Adipocyte (in vitro differentiated cells): ENCODE results near the gene CAPN8.

Experiments
- DNase-seq: peaks from one replicate; pipeline ENCODE4 v3.0.0-alpha.2; 2015; ENCODE audit warnings: low read depth
- H3K27me3 ChIP-seq: replicated peaks from 2 replicates; pipeline ENCODE4 v1.7.0; 2013; ENCODE audit warnings: mild to moderate bottlenecking, low read length, moderate library complexity; ENCODE audit not compliant: control insufficient read depth, insufficient read depth
- H3K36me3 ChIP-seq: 2 replicates; pipeline ENCODE4 v1.7.0; 2013; ENCODE audit warnings: low read length, mild to moderate bottlenecking, moderate library complexity; ENCODE audit not compliant: control insufficient read depth, insufficient read depth, severe bottlenecking
- H3K4me1 ChIP-seq: 2 replicates; pipeline ENCODE4 v1.7.0; 2013; ENCODE audit warnings: mild to moderate bottlenecking, low read length, moderate library complexity; ENCODE audit not compliant: control insufficient read depth, insufficient read depth
- H3K4me3 ChIP-seq: 2 replicates; pipeline ENCODE4 v1.7.0; 2013; ENCODE audit warnings: mild to moderate bottlenecking, low read length, moderate library complexity
- H3K9ac ChIP-seq: 2 replicates; pipeline ENCODE4 v1.7.0; 2013; ENCODE audit warnings: mild to moderate bottlenecking, low read length, moderate library complexity
- H3K9me3 ChIP-seq: 2 replicates; pipeline ENCODE4 v1.7.0; 2013; ENCODE audit warnings: mild to moderate bottlenecking, low read length, moderate library complexity; ENCODE audit not compliant: control insufficient read depth

CAPN8 gene

DNA sequence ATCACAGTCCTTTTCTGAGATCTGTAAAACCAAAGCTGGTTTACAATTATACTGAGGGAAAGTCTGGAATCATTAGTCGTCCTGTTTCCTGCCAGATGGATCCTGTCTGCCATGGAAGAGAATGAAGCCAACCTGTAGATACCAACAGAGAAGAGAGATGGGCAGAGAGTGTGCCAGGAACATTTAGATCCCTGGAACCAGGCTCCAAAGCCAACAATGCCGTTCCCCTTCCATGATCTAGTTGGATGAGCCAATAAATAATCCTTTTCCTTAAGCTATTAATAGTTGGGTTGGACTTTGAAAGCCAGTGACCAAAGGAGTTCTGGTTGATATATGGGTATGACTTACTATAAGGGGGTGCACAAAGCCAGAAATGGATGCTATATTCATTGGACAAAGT is 15.0 kb downstream of the CAPN8 start:
- no peak for DNase-seq

DNA sequence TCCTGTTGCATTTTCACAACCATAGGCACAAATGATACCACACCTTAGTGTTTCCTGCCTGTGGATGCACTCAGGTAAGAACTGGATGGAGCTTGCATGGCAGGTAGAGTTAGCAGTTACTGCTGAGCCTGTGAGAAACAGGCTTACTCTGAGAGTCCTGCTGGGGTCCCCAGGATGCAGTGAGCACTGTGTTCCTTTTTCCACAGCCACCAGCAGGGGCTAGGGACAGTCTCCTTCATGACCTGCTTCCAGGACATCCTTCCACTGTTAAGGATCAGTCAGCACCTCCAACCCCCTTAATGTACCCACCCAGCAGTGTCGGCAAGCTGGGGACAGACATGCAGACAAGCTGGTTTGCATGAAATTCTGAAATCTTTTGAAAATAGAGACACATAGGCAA is 16.3 kb downstream of the CAPN8 start:
- H3K9me3 ChIP-seq: peaks cover 4% of the 10 kb centered on the region
- H3K4me1 ChIP-seq: no peaks in the 10 kb centered on the region
- DNase-seq: no peak
- no peak overlapping the region for H3K4me3 ChIP-seq
- no peaks in the 10 kb centered on the region for H3K36me3 ChIP-seq
- no peak overlapping the region for H3K9ac ChIP-seq
- peaks cover 48% of the 10 kb centered on the region for H3K27me3 ChIP-seq

More for the DNA sequence above, 15.0 kb downstream of the CAPN8 start:
- H3K4me3 ChIP-seq: no peak overlapping the region
- H3K4me1 ChIP-seq: no peaks in the 10 kb centered on the region
- no peaks in the 10 kb centered on the region for H3K36me3 ChIP-seq
- peaks cover 46% of the 10 kb centered on the region for H3K27me3 ChIP-seq
- H3K9ac ChIP-seq: no peak overlapping the region
- peaks cover 4% of the 10 kb centered on the region for H3K9me3 ChIP-seq

DNA sequence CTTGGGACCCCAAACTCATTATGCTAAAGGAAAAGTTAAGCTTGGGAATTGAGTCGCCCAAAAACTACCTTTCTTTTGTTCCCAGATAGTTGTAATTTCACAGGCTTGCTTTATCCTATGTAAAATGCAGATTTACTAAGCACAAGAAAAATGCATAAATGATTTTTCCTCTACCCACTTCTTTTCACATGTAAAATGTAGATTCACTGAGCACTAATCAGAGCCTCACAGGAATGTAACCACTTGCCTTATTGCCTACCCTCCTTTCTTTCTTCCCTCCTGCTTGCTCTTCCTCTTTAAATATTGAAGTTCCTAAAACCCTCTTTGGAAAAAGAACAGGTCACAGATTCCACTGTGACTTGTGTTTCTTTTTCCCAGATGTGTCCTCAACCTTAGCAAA is 18.3 kb downstream of the CAPN8 start:
- Histone ChIP-seq H3K27me3 (peaks cover 65% of the 10 kb centered on the region), H3K36me3 (no peaks in the 10 kb centered on the region), H3K9ac (no peak overlapping the region), H3K4me3 (no peak overlapping the region), H3K9me3 (peaks cover 4% of the 10 kb centered on the region), H3K4me1 (no peaks in the 10 kb centered on the region)
- no peak for DNase-seq

DNA sequence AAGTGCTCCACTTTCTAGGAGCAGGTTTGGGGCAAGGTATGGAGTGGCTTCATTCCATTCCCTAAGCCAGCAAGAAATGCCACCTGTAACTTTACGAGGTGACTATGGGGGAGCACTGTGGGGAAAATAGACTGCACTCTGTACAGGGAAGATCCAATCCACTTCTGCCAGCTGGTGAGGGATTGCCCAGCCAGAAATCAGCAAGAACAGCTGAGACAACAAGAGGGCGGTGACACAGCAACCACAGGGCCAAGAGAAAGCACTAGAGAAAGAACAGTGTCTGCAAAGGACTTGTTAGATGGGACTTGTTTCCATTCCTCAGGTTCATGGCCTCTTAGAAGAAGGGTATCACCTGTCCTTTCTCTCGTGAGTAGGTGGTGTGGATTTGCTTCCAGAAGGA is 19.6 kb downstream of the CAPN8 start:
- H3K4me1 ChIP-seq: no peaks in the 10 kb centered on the region
- no peak overlapping the region for H3K4me3 ChIP-seq
- H3K9me3 ChIP-seq: peaks cover 5% of the 10 kb centered on the region
- no peak overlapping the region for H3K9ac ChIP-seq
- H3K36me3 ChIP-seq: no peaks in the 10 kb centered on the region
- peaks cover 69% of the 10 kb centered on the region for H3K27me3 ChIP-seq
- DNase-seq: no peak

DNA sequence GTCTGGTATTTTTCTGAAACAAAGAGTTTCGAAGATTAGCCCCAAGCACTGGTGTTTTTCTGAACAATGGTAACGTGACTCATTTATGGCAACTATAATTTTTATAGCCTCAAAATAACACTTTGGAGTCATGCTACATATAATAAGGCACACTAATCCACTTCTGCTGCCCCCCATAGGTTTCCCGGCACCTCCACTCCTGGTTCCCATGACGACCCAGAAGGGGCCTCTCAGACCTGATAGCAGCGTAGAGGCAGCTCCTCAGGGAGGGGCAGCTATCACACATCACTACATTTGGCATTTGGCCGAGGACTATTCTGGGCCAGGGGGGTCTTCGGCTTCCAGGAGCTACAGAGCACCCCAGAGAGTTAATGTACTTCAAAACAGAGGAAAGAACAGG is 23.3 kb downstream of the CAPN8 start:
- H3K27me3 ChIP-seq: peaks cover 67% of the 10 kb centered on the region
- no peaks in the 10 kb centered on the region for H3K4me1 ChIP-seq
- no peak overlapping the region for H3K4me3 ChIP-seq
- H3K9ac ChIP-seq: no peak overlapping the region
- no peaks in the 10 kb centered on the region for H3K36me3 ChIP-seq
- DNase-seq: no peak
- H3K9me3 ChIP-seq: peaks cover 13% of the 10 kb centered on the region

DNA sequence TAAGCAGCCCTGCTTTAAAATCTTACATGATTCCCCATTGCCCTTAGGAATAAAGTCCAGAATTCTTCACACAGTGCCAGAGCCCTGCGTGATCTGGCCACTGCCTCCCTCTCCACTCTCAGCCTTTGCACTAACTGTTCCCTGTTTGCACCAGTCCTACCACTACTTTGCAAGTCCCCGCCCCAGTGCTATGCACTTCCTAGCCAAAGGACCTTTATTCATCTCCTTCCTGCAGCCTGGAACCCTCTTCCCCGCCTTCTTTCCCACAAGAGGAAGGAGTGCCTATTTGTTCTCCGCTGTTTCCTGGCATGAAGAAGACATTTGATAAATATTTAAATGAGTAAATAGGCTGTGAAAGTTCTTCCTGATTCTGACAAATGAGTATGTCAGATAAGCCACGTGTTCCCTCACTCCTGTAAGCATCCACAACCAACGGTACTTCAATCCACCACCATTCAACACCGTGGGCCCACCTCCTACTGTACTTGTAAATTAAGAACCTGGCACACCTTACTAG is 23.9 kb downstream of the CAPN8 start:
- no peaks in the 10 kb centered on the region for H3K36me3 ChIP-seq
- no peak overlapping the region for H3K9ac ChIP-seq
- H3K27me3 ChIP-seq: peaks cover 65% of the 10 kb centered on the region
- no peak for DNase-seq
- H3K4me1 ChIP-seq: no peaks in the 10 kb centered on the region
- H3K4me3 ChIP-seq: no peak overlapping the region
- peaks cover 13% of the 10 kb centered on the region for H3K9me3 ChIP-seq

DNA sequence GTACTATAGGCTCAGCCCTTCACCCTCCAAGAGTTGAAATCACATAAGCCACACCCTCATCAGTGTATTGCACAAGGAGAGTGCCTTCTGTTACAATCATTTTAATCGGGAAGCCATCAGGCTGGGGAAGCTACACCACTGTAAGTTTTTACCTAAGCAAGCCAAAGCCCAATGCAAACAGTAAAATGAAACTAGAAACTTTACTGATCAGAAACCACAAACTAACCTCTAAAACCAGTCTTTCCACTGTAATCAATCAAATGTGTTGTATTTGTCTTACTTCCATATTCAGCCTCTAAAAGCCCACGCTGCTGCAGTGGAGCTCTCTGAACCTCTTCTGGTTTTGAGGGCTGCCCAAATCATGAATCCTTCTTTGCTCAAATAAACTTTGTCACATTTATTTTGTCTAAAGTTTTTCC is 26.2 kb downstream of the CAPN8 start:
- Histone ChIP-seq H3K4me1 (no peaks in the 10 kb centered on the region), H3K36me3 (no peaks in the 10 kb centered on the region), H3K9me3 (peaks cover 23% of the 10 kb centered on the region), H3K27me3 (peaks cover 63% of the 10 kb centered on the region), H3K4me3 (no peak overlapping the region), H3K9ac (no peak overlapping the region)
- DNase-seq: no peak

DNA sequence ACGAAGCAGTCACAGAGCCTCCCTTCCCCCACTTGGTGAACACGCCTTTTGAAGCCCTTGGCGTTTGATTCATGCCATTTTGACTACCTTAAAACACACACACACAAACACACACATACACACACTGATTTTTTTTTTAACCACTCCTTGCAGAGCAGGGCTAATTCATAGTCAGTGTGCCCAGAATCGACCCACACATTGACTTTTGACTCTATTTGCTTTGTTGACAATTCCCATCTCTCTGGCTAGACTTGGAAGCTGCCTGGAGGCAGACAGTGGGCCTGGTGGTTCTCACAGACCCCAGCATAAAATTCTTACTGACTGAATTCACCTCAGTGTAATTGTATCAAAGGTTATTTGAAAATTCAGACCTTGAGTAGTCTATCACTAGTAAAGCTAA is 30.3 kb downstream of the CAPN8 start:
- H3K4me3 ChIP-seq: no peak overlapping the region
- DNase-seq: no peak
- H3K9me3 ChIP-seq: peaks cover 18% of the 10 kb centered on the region
- H3K4me1 ChIP-seq: no peaks in the 10 kb centered on the region
- H3K9ac ChIP-seq: no peak overlapping the region
- H3K27me3 ChIP-seq: peaks cover 68% of the 10 kb centered on the region
- no peaks in the 10 kb centered on the region for H3K36me3 ChIP-seq

DNA sequence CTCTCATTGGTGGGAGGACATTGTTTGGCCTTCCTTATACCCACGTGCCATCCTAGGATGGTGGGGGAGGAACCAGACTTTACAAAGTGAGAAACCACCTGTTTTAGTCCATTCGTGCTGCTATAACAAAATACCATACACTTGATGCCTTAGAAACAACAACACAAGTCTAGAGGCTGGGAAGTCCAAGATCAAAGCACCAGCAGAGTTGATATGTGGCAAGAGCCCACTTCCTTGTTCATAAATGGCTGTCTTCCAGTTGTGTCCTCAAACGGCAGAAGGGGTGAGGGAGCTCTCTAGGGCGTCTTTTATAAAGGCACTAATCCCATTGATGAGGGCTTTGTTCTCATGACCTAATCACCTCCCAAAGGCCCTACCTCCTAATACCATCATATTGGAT is 31.1 kb downstream of the CAPN8 start:
- no peak for DNase-seq
- peaks cover 12% of the 10 kb centered on the region for H3K9me3 ChIP-seq
- no peak overlapping the region for H3K4me3 ChIP-seq
- peaks cover 70% of the 10 kb centered on the region for H3K27me3 ChIP-seq
- H3K9ac ChIP-seq: no peak overlapping the region
- no peaks in the 10 kb centered on the region for H3K36me3 ChIP-seq
- no peaks in the 10 kb centered on the region for H3K4me1 ChIP-seq

DNA sequence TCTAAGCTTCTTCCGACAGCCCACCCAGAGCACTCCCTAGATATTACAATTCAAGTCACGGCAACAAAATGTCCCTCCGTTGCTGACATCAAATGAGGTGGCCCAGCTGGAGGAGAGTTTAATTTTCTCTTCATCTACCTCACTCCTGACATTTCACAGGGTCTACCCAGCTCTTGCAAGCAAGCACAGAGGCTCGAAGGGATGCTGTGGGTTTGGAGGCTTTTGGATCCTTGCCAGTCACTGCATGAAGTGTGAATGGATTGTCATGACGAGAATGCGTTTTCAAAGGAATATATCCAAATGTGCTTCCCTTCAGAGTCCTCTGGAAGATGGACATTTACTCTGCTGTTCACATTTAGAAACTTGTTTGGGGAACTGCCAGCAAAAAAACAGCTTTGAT is 33.5 kb downstream of the CAPN8 start:
- DNase-seq: no peak

DNA sequence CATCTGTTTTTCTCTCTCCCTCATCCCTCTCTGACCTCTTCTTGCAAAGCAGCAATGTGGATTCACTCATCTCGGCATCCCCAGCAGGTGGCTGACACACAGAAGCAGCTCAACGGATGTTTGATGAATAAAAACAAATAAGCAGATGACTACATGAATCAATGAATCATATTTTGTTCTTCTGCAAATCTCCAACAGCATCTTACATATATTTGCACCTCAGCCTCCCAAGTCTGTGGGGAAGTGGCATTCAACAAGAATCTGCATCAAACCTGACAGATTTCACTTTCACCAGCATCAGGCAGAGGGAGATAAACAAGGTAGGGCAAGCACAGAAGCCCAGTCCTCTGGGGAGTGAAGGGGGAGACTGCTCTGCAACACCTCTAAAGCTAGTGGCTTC is 34.0 kb downstream of the CAPN8 start:
- no peak for DNase-seq
- peaks cover 75% of the 10 kb centered on the region for H3K27me3 ChIP-seq
- H3K4me1 ChIP-seq: no peaks in the 10 kb centered on the region
- peaks cover 12% of the 10 kb centered on the region for H3K9me3 ChIP-seq
- H3K36me3 ChIP-seq: no peaks in the 10 kb centered on the region
- H3K9ac ChIP-seq: no peak overlapping the region
- H3K4me3 ChIP-seq: no peak overlapping the region

More for the DNA sequence above, 33.5 kb downstream of the CAPN8 start:
- H3K9ac ChIP-seq: no peak overlapping the region
- peaks cover 12% of the 10 kb centered on the region for H3K9me3 ChIP-seq
- peaks cover 76% of the 10 kb centered on the region for H3K27me3 ChIP-seq
- no peak overlapping the region for H3K4me3 ChIP-seq
- no peaks in the 10 kb centered on the region for H3K4me1 ChIP-seq
- H3K36me3 ChIP-seq: no peaks in the 10 kb centered on the region

DNA sequence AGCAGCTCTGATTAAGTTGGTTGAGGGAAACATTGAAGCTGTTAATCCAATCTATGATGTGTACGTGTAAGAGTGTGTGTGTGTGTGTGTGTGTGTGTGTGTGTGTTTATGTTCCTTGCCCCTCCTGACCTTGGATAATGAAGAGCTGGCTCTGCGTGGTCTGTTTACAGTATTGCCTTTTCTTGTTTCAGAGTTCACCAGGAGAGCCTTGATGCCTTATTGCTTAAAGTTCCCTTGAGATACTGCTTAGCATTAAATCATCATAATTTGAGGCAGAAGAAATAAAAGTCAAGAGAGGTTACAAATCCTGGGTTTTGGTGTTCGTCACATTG is 36.4 kb downstream of the CAPN8 start:
- no peak for DNase-seq
- no peaks in the 10 kb centered on the region for H3K36me3 ChIP-seq
- no peaks in the 10 kb centered on the region for H3K4me1 ChIP-seq
- no peaks in the 10 kb centered on the region for H3K9me3 ChIP-seq
- H3K9ac ChIP-seq: no peak overlapping the region
- peaks cover 62% of the 10 kb centered on the region for H3K27me3 ChIP-seq
- H3K4me3 ChIP-seq: no peak overlapping the region
